DOHH2 (cell line): ENCODE results near the gene HNRNPA0.

Source experiments
- H3F3A ChIP-seq: fragments of 200-600 bp; sonication (generic), shearing (Covaris generic); 2 replicates; pipeline ENCODE4 v1.6.0; 2016; ENCODE audit warnings: antibody characterized with exemption, mild to moderate bottlenecking; ENCODE audit not compliant: control insufficient read depth, insufficient read depth
- H3K27ac ChIP-seq: fragments of 200-600 bp; sonication (generic); 2 replicates; pipeline ENCODE4 v1.5.1; 2014; ENCODE audit warnings: low read depth, mild to moderate bottlenecking, low read length, moderate library complexity
- H3K27me3 ChIP-seq: fragments of 200-600 bp; sonication (generic); 2 replicates; pipeline ENCODE4 v1.6.1; 2014; ENCODE audit warnings: mild to moderate bottlenecking, low read length, mixed read lengths; ENCODE audit not compliant: control insufficient read depth
- H3K36me3 ChIP-seq: fragments of 200-600 bp; sonication (generic); 2 replicates; pipeline ENCODE4 v1.6.1; 2014; ENCODE audit warnings: mild to moderate bottlenecking, low read length, moderate library complexity, mixed read lengths; ENCODE audit not compliant: control insufficient read depth
- H3K4me1 ChIP-seq: fragments of 200-600 bp; sonication (generic); 2 replicates; pipeline ENCODE4 v1.6.1; 2014; ENCODE audit warnings: mild to moderate bottlenecking, low read length, mixed read lengths; ENCODE audit not compliant: control insufficient read depth
- H3K4me2 ChIP-seq: fragments of 200-600 bp; sonication (generic); 2 replicates; pipeline ENCODE4 v1.6.0; 2014; ENCODE audit warnings: mild to moderate bottlenecking, low read length, moderate library complexity
- H3K4me3 ChIP-seq: fragments of 200-600 bp; sonication (generic); 2 replicates; pipeline ENCODE4 v1.5.1; 2014; ENCODE audit warnings: mild to moderate bottlenecking, low read length, mixed read lengths
- H3K79me2 ChIP-seq: fragments of 200-600 bp; sonication (generic); 2 replicates; pipeline ENCODE4 v1.6.1; 2014; ENCODE audit warnings: mild to moderate bottlenecking, low read length, mixed read lengths; ENCODE audit not compliant: control insufficient read depth
- H3K9me2 ChIP-seq: fragments of 200-600 bp; sonication (generic); replicated peaks from 2 replicates; pipeline ENCODE4 v1.6.1; 2014; ENCODE audit warnings: mild to moderate bottlenecking, low read length, mixed read lengths; ENCODE audit not compliant: control insufficient read depth
- H3K9me3 ChIP-seq: fragments of 200-600 bp; sonication (generic); 2 replicates; pipeline ENCODE4 v1.6.1; 2014; ENCODE audit warnings: antibody characterized with exemption, low read length, mixed read lengths; ENCODE audit not compliant: control insufficient read depth, insufficient read depth
- H4K20me1 ChIP-seq: fragments of 200-600 bp; sonication (generic); 2 replicates; pipeline ENCODE4 v1.6.0; 2014; ENCODE audit warnings: low read depth, mild to moderate bottlenecking, antibody characterized with exemption, low read length, moderate library complexity; ENCODE audit not compliant: control insufficient read depth, insufficient read depth
- EZH2phosphoT487 ChIP-seq: fragments of 200-600 bp; sonication (generic); IDR thresholded peaks from 2 replicates; pipeline ENCODE4 v1.6.1; 2017; ENCODE audit warnings: borderline replicate concordance, mild to moderate bottlenecking, antibody characterized with exemption, low read length, moderate library complexity, mixed read lengths
- TF ChIP-seq, protein P1 (sequence below): fragments of 200-600 bp; sonication (generic); IDR thresholded peaks from one replicate; pipeline ENCODE4 v1.5.1; 2014; ENCODE audit warnings: antibody characterized with exemption, mild to moderate bottlenecking, low read depth, low read length; ENCODE audit not compliant: poor library complexity, severe bottlenecking

HNRNPA0 gene

DNA sequence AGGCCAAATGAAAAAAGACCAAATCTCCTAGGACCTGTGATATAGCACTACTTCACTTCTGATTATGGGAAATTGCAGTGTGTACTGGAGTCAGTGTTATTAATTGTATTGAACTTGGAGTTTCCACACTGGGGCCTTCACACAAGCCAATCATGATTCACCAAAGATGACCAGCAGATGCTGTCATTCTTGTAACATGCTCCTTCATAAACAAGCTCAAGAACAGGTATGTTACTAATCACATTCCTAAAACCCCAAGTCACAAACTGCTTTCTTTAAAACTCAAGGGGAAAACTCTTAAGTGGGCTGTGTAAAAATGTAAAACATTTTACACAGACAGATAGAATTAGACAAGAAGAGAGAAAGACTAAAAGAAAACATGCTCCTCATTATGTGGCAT is 23.8 kb downstream of the HNRNPA0 start:
- Histone ChIP-seq H3K4me1 (peaks cover 2% of the 10 kb centered on the region), H4K20me1 (no peaks in the 10 kb centered on the region), H3K36me3 (no peaks in the 10 kb centered on the region), H3K27ac (no peak overlapping the region), H3F3A (no peaks in the 10 kb centered on the region), H3K79me2 (no peaks in the 10 kb centered on the region), H3K9me2 (no peaks in the 10 kb centered on the region), H3K9me3 (no peaks in the 10 kb centered on the region), H3K4me3 (no peak overlapping the region), H3K4me2 (no peak overlapping the region), H3K27me3 (peaks cover 3% of the 10 kb centered on the region; the same call in 1 of the 2 replicates)
- TF ChIP-seq, protein P1, sequence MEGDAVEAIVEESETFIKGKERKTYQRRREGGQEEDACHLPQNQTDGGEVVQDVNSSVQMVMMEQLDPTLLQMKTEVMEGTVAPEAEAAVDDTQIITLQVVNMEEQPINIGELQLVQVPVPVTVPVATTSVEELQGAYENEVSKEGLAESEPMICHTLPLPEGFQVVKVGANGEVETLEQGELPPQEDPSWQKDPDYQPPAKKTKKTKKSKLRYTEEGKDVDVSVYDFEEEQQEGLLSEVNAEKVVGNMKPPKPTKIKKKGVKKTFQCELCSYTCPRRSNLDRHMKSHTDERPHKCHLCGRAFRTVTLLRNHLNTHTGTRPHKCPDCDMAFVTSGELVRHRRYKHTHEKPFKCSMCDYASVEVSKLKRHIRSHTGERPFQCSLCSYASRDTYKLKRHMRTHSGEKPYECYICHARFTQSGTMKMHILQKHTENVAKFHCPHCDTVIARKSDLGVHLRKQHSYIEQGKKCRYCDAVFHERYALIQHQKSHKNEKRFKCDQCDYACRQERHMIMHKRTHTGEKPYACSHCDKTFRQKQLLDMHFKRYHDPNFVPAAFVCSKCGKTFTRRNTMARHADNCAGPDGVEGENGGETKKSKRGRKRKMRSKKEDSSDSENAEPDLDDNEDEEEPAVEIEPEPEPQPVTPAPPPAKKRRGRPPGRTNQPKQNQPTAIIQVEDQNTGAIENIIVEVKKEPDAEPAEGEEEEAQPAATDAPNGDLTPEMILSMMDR: no peak
- no peak for TF ChIP-seq EZH2phosphoT487

DNA sequence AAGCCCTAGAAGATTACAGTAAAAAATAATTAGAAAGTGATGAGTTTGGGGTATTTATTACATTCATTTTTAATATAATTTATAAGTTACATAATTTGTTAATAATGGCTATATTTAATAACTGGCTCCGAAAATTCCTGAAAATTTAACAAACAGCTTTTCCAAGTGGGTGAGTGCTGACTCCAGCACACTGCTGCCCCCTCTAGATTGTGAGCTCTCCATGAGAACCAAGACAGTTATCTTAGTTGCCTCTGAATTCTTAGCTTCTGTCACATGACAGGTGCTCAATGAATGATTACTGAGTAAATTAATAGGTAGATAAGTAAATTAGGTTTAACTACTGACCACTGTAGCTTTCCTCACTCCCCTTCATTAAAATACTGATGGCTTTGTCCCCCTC is 26.1 kb downstream of the HNRNPA0 start:
- Histone ChIP-seq H3K9me3 (no peaks in the 10 kb centered on the region), H3K4me2 (no peak overlapping the region), H4K20me1 (no peaks in the 10 kb centered on the region), H3K27ac (no peak overlapping the region), H3K9me2 (no peaks in the 10 kb centered on the region), H3K4me3 (no peak overlapping the region), H3K4me1 (no peaks in the 10 kb centered on the region), H3K27me3 (peaks cover 3% of the 10 kb centered on the region; the same call in 1 of the 2 replicates), H3K79me2 (no peaks in the 10 kb centered on the region), H3K36me3 (no peaks in the 10 kb centered on the region), H3F3A (no peaks in the 10 kb centered on the region)
- TF ChIP-seq, protein P1: no peak
- no peak for TF ChIP-seq EZH2phosphoT487

DNA sequence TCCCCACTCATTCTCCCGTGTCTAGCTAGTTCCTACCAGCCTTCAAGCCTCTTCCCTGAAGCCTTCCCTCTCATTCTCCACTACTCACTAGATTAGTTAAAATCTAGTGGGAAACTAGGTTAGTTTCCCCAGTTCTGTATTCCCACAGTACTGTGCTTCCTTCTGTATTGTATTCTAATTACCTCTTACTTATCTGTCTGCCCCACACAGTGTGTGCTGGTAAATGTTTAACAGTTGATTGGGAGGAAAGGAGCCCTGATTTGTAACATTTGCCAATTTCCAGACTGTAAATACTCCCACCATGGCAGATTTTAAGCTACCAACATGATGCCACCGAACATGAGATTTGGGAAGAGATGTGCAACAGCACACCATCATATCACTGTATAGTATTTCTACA is 26.5 kb downstream of the HNRNPA0 start:
- no peaks in the 10 kb centered on the region for H3K79me2 ChIP-seq
- no peak overlapping the region for H3K4me3 ChIP-seq
- no peak for TF ChIP-seq EZH2phosphoT487
- TF ChIP-seq, protein P1: no peak
- no peak overlapping the region for H3K4me2 ChIP-seq
- peaks cover 3% of the 10 kb centered on the region; the same call in 1 of the 2 replicates for H3K27me3 ChIP-seq
- H4K20me1 ChIP-seq: no peaks in the 10 kb centered on the region
- no peaks in the 10 kb centered on the region for H3K9me3 ChIP-seq
- no peaks in the 10 kb centered on the region for H3K9me2 ChIP-seq
- no peaks in the 10 kb centered on the region for H3K4me1 ChIP-seq
- H3K27ac ChIP-seq: no peak overlapping the region
- H3K36me3 ChIP-seq: no peaks in the 10 kb centered on the region
- H3F3A ChIP-seq: no peaks in the 10 kb centered on the region

DNA sequence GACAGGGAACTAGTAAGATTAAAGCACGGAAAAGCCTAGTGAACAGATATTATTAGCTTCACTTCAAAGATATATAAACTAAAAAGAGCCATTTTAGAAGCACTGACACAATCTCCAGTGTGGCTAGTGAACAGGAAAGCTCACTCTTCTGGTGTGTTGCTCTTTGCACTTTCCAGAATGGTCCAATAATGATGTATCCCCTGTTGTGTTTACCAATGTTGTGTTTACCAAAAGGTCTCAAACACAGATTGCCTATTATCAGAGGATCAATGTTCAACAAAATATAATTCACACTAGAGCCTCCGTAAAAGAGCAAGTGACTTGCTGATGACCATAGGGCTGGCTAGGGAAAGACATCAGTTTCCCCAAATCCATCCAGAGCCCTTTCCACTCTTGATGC is 29.9 kb downstream of the HNRNPA0 start:
- H3K79me2 ChIP-seq: no peaks in the 10 kb centered on the region
- no peaks in the 10 kb centered on the region for H3K9me2 ChIP-seq
- no peaks in the 10 kb centered on the region for H4K20me1 ChIP-seq
- no peaks in the 10 kb centered on the region for H3K4me1 ChIP-seq
- no peak overlapping the region for H3K4me3 ChIP-seq
- no peaks in the 10 kb centered on the region for H3K36me3 ChIP-seq
- H3K27me3 ChIP-seq: peaks cover 3% of the 10 kb centered on the region; the same call in 1 of the 2 replicates
- no peaks in the 10 kb centered on the region for H3F3A ChIP-seq
- H3K4me2 ChIP-seq: no peak overlapping the region
- no peak overlapping the region for H3K27ac ChIP-seq
- TF ChIP-seq EZH2phosphoT487: no peak
- TF ChIP-seq, protein P1: no peak
- no peaks in the 10 kb centered on the region for H3K9me3 ChIP-seq
